Stimulated activated effector memory CD8-positive, alpha-beta T cell treated with anti-CD3 and anti-CD28 coated beads, Interleukin-12 subunit alpha, Interleukin-12 subunit beta, amount 100 ng/mL, for 72 hours (primary cell): ENCODE results near the gene LEO1.
A peak's percentile ranks its signal among the peaks of the same experiment; 100 is the strongest.

ENCODE experiments used
- ATAC-seq: fragments of 150-1000 bp; cut with Tn5 transposase; 2 replicates; pipeline ENCODE4 v1.10.0; 2021
- DNase-seq, 2 donors: peaks; one replicate each; pipeline ENCODE4 v3.0.0; 2021 to 2022; ENCODE audit warnings: low spot score in 2 of 2
- H3K27ac Mint-ChIP-seq: one replicate; pipeline ENCODE4 v1.8.0; 2022; ENCODE audit warnings: mild to moderate bottlenecking, mixed read lengths
- H3K36me3 Mint-ChIP-seq: one replicate; pipeline ENCODE4 v1.8.0; 2022; ENCODE audit warnings: mild to moderate bottlenecking, mixed read lengths
- H3K4me1 Mint-ChIP-seq: one replicate; pipeline ENCODE4 v1.8.0; 2022; ENCODE audit warnings: mixed read lengths
- H3K4me3 Mint-ChIP-seq: one replicate; pipeline ENCODE4 v1.8.0; 2022; ENCODE audit warnings: mild to moderate bottlenecking, mixed read lengths
- H3K9me3 Mint-ChIP-seq: one replicate; pipeline ENCODE4 v1.8.0; 2022; ENCODE audit warnings: mixed read lengths

The LEO1 gene

DNA sequence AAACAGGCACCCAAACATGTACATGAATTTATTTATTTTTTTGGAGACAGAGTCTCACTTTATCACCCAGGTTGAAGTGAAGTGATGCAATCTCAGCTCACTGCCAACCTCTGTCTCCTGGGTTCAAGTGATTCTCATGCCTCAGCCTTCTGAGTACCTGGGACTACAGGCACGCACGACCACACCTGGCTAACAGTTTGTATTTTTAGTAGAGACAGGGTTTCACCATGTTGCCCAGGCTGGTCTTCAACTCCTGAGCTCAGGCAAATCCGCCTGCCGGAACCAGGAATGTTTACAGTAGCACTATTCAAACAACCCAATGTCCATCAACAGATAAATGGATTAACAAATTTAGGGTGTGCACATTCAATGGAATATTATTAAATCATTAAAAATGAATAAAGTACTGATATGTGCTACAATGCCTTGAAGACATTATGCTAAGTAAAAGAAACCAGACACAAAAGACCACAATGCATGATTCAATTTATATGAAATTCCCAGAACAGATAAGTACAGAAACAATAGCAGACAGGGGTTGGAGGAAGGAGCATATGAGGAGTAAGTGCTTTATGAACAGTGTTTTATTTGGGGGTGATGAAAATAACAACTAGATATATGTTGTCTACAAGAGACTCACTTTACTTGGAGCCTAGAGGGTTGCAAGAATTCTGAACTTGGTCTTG lies 1.3 kb downstream of the LEO1 start:
- Mint-ChIP-seq H3K9me3 (peaks cover 7% of the 10 kb centered on the region), H3K4me3 (peak overlapping the region; percentile 99), H3K36me3 (peaks cover 27% of the 10 kb centered on the region), H3K27ac (peak overlapping the region; percentile 99), H3K4me1 (peaks cover 27% of the 10 kb centered on the region)
- DNase-seq (no peak), ATAC-seq (no peak)

GRCh38 chr15:51969728-51970127 lies 1.9 kb downstream of the LEO1 start:
- Mint-ChIP-seq H3K4me1 (peaks cover 27% of the 10 kb centered on the region), H3K4me3 (peak overlapping the region; percentile 99), H3K27ac (peak overlapping the region; percentile 43), H3K9me3 (peaks cover 7% of the 10 kb centered on the region), H3K36me3 (peaks cover 28% of the 10 kb centered on the region)
- no peak for ATAC-seq
- DNase-seq, result no peak

- H3K9me3 Mint-ChIP-seq, result peaks cover 7% of the 10 kb centered on the region
- H3K4me1 Mint-ChIP-seq, result peaks cover 27% of the 10 kb centered on the region
- peaks cover 50% of the 10 kb centered on the region for H3K36me3 Mint-ChIP-seq
- ATAC-seq (no peak), DNase-seq (no peak)
- H3K27ac Mint-ChIP-seq, result no peak overlapping the region
- H3K4me3 Mint-ChIP-seq, result no peak overlapping the region
Observed at GRCh38 chr15:51967583-51967982, 4.0 kb downstream of the LEO1 start.

DNA sequence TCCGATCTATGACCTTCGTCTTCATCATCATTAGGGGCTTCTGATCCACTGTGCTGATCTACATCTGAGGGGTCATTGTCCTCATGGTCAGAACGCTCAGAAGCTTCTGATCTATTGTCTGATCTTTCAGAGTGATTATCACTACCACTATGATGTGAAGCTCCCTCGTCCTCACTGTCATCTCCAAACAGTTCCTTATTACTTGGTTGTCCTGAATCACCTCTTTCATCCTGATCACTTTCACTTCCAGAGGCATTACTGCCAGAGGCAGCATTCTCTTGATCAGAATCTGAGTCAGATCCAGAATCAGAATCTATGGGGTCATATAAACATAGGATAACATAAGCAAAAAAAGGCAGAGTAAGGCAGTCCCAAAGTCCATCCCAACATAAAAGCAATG lies 5.4 kb downstream of the LEO1 start:
- ATAC-seq, result peak; percentile 31

DNA sequence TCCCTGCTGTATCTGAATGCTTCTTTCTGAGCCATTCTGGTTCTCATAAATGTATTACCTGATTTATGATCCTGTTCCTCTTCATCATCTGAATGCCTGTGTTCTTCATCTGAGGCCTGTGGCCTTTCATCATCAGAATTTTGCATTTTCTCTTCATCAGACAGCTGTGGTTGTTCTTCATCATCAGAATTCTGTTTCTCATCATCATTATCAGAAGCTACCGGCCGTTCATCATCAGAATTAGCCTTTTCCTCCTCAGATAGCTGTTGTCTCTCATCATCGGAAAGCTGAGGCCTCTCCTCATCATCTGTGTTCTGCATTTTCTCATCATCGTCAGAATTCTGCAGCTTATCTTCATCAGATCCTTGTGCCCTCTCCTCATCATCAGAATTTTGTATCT lies 5.9 kb downstream of the LEO1 start:
- no peak overlapping the region for H3K4me3 Mint-ChIP-seq
- no peak overlapping the region for H3K27ac Mint-ChIP-seq
- peaks cover 7% of the 10 kb centered on the region for H3K9me3 Mint-ChIP-seq
- ATAC-seq, result no peak
- peaks cover 15% of the 10 kb centered on the region for H3K4me1 Mint-ChIP-seq
- no peak for DNase-seq
- H3K36me3 Mint-ChIP-seq, result peaks cover 57% of the 10 kb centered on the region

More for the DNA sequence above, 5.4 kb downstream of the LEO1 start:
- H3K36me3 Mint-ChIP-seq, result peaks cover 53% of the 10 kb centered on the region
- DNase-seq, result no peak
- peaks cover 7% of the 10 kb centered on the region for H3K9me3 Mint-ChIP-seq
- no peak overlapping the region for H3K27ac Mint-ChIP-seq
- peaks cover 20% of the 10 kb centered on the region for H3K4me1 Mint-ChIP-seq
- H3K4me3 Mint-ChIP-seq, result no peak overlapping the region

- no peak for ATAC-seq
- Mint-ChIP-seq H3K36me3 (peaks cover 100% of the 10 kb centered on the region), H3K4me1 (no peaks in the 10 kb centered on the region), H3K27ac (no peak overlapping the region), H3K9me3 (no peaks in the 10 kb centered on the region), H3K4me3 (no peak overlapping the region)
- no peak for DNase-seq
Observed at GRCh38 chr15:51955504-51955903, 16.1 kb downstream of the LEO1 start.

GRCh38 chr15:51952805-51953204 lies 18.8 kb downstream of the LEO1 start:
- no peaks in the 10 kb centered on the region for H3K9me3 Mint-ChIP-seq
- DNase-seq (no peak), ATAC-seq (no peak)
- no peak overlapping the region for H3K27ac Mint-ChIP-seq
- H3K4me1 Mint-ChIP-seq, result no peaks in the 10 kb centered on the region
- H3K36me3 Mint-ChIP-seq, result peaks cover 100% of the 10 kb centered on the region
- no peak overlapping the region for H3K4me3 Mint-ChIP-seq

DNA sequence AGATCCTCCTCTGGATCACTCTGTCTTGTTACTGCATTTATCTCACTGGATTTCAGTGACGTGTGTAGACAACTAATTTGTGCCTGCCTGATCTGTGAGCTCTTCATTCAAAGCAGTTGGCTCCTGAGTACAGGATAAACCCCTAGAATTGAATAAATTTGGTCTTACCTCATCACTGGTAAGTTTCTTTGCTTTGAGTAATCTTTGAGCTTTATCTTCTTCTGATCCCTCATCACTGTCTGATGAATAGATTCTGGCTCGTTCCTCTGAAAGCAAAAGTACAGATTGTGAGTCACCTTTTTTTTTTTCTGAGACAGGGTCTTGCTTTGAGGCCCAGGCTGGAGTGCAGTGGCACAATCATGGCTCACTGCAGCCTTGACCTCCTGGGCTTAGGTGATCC lies 24.5 kb downstream of the LEO1 start:
- H3K36me3 Mint-ChIP-seq, result peaks cover 99% of the 10 kb centered on the region
- no peaks in the 10 kb centered on the region for H3K9me3 Mint-ChIP-seq
- peak overlapping the region; percentile 82 for H3K27ac Mint-ChIP-seq
- peaks cover 21% of the 10 kb centered on the region for H3K4me1 Mint-ChIP-seq
- no peak overlapping the region for H3K4me3 Mint-ChIP-seq
- no peak for DNase-seq
- peak; percentile 43 for ATAC-seq

DNA sequence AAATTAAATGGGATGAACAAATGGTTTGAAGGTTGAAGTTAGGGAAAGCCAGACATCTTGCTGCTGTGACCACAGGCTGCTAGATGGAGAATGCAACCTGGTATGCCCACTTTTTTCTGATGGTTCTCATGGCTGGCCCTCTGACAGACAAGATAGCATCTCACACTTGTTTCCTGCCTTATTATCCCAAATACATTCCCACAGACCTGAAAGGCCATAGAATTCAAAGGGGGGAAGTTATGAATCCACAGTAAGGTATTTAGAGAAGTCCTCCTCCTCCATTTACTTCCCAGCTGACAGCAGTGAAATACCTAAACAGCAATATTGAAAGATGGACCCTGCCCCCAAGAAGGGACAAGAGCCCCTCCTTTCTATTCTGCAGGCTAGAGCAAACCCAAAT lies 32.4 kb downstream of the LEO1 start:
- DNase-seq, result no peak
- Mint-ChIP-seq H3K4me1 (peaks cover 25% of the 10 kb centered on the region), H3K9me3 (no peaks in the 10 kb centered on the region), H3K36me3 (peaks cover 91% of the 10 kb centered on the region), H3K27ac (no peak overlapping the region), H3K4me3 (no peak overlapping the region)
- ATAC-seq, result no peak

GRCh38 chr15:51938286-51938685 lies 33.3 kb downstream of the LEO1 start:
- Mint-ChIP-seq H3K36me3 (peaks cover 89% of the 10 kb centered on the region), H3K27ac (no peak overlapping the region), H3K4me3 (no peak overlapping the region), H3K9me3 (no peaks in the 10 kb centered on the region), H3K4me1 (peaks cover 18% of the 10 kb centered on the region)
- ATAC-seq (no peak), DNase-seq (no peak)

DNA sequence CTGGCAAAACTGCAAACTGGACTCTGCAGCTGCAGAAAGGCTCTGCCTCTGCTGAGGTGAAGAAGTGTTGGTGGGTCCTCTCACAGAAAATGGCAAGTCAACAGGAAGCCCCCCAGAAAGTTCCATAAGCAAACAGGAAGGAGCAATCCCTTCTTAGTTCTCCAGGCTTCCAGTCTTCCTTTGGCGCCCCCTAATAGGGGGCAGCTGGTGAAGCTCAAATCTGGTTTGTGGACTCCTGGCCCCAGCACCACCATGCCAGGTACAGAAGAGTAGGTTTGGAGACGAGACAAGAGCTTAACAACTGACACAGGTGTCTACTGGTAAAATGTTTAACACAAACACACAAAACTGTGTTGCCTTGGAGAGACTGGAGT lies 35.5 kb downstream of the LEO1 start:
- DNase-seq (no peak), ATAC-seq (no peak)
- no peak overlapping the region for H3K4me3 Mint-ChIP-seq
- peaks cover 12% of the 10 kb centered on the region for H3K4me1 Mint-ChIP-seq
- no peaks in the 10 kb centered on the region for H3K9me3 Mint-ChIP-seq
- peak overlapping the region; percentile 89 for H3K27ac Mint-ChIP-seq
- H3K36me3 Mint-ChIP-seq, result peaks cover 79% of the 10 kb centered on the region

- Mint-ChIP-seq H3K4me1 (peaks cover 12% of the 10 kb centered on the region), H3K27ac (peak overlapping the region; percentile 89)
- peak; percentile 90 for ATAC-seq
Observed at GRCh38 chr15:51935466-51936104, 36.0 kb downstream of the LEO1 start.

GRCh38 chr15:51932161-51932560 lies 39.4 kb downstream of the LEO1 start:
- H3K4me1 Mint-ChIP-seq, result peaks cover 12% of the 10 kb centered on the region

More at GRCh38 chr15:51935466-51936104, 36.0 kb downstream of the LEO1 start:
- no peak for DNase-seq
- H3K36me3 Mint-ChIP-seq, result peaks cover 78% of the 10 kb centered on the region
- H3K9me3 Mint-ChIP-seq, result no peaks in the 10 kb centered on the region
- H3K4me3 Mint-ChIP-seq, result no peak overlapping the region

GRCh38 chr15:51931638-51932037 lies 39.9 kb downstream of the LEO1 start:
- no peak overlapping the region for H3K27ac Mint-ChIP-seq
- H3K4me3 Mint-ChIP-seq, result no peak overlapping the region
- ATAC-seq (no peak), DNase-seq (no peak)
- H3K9me3 Mint-ChIP-seq, result no peaks in the 10 kb centered on the region
- H3K36me3 Mint-ChIP-seq, result peaks cover 60% of the 10 kb centered on the region
- peaks cover 12% of the 10 kb centered on the region for H3K4me1 Mint-ChIP-seq

More at GRCh38 chr15:51932161-51932560, 39.4 kb downstream of the LEO1 start:
- no peaks in the 10 kb centered on the region for H3K9me3 Mint-ChIP-seq
- DNase-seq (no peak), ATAC-seq (no peak)
- no peak overlapping the region for H3K4me3 Mint-ChIP-seq
- peaks cover 65% of the 10 kb centered on the region for H3K36me3 Mint-ChIP-seq
- H3K27ac Mint-ChIP-seq, result no peak overlapping the region

GRCh38 chr15:51931016-51931415 lies 40.6 kb downstream of the LEO1 start:
- H3K36me3 Mint-ChIP-seq, result peaks cover 58% of the 10 kb centered on the region
- DNase-seq (no peak), ATAC-seq (no peak)
- no peak overlapping the region for H3K27ac Mint-ChIP-seq
- H3K4me3 Mint-ChIP-seq, result no peak overlapping the region
- no peaks in the 10 kb centered on the region for H3K9me3 Mint-ChIP-seq
- H3K4me1 Mint-ChIP-seq, result peaks cover 12% of the 10 kb centered on the region

GRCh38 chr15:51926809-51927208 lies 44.8 kb downstream of the LEO1 start:
- Mint-ChIP-seq H3K9me3 (no peaks in the 10 kb centered on the region), H3K27ac (peak overlapping the region; percentile 67), H3K4me1 (no peaks in the 10 kb centered on the region), H3K4me3 (no peak overlapping the region), H3K36me3 (peaks cover 71% of the 10 kb centered on the region)
- DNase-seq (no peak), ATAC-seq (no peak)
